Colonic mucosa (tissue), 4 donors: ENCODE measurements around the gene CERS6. TPM values are rescaled to one million over a fixed set of nuclear protein-coding genes. Genes with fewer than 3 reads are reported as not detected.

Experiments used
- DNase-seq: peaks from one replicate; pipeline ENCODE4 v3.0.0-alpha.2; 2020
- H3K27ac ChIP-seq: fragments of 200-600 bp; one replicate; pipeline ENCODE4 v1.8.0; 2021
- H3K27me3 ChIP-seq: fragments of 200-600 bp; one replicate; pipeline ENCODE4 v1.8.0; 2021
- H3K36me3 ChIP-seq: fragments of 200-600 bp; one replicate; pipeline ENCODE4 v1.8.0; 2021
- H3K4me1 ChIP-seq: fragments of 200-600 bp; one replicate; pipeline ENCODE4 v1.8.0; 2021; ENCODE audit warnings: mild to moderate bottlenecking
- H3K4me3 ChIP-seq: fragments of 200-600 bp; one replicate; pipeline ENCODE4 v1.8.0; 2021
- H3K9ac ChIP-seq, 2 donors: one replicate each; pipeline ENCODE4 v1.7.0; 2013; ENCODE audit warnings: control low read depth in 2 of 2, low read depth in 2 of 2, low read length in 2 of 2
- H3K9me3 ChIP-seq: fragments of 200-600 bp; one replicate; pipeline ENCODE4 v1.8.0; 2021
- CTCF ChIP-seq: fragments of 200-600 bp; IDR thresholded peaks from one replicate; pipeline ENCODE4 v1.8.0; 2022; ENCODE audit warnings: antibody characterized with exemption, mild to moderate bottlenecking
- intact Hi-C: fragments of 100-400 bp; cut with DNase I; formaldehyde crosslinking; loops from one replicate; pipeline ENCODE4 v1.14.1; 2022
- total RNA-seq, 2 donors: library from RNA; stranded (reverse); fragmentation: NEBNext Ultra II Directional in 1 of 2; extraction: Animal tissue kit (Norgen Biotek cat#: 25700) in 1 of 2; gene quantifications; one replicate each; pipeline ENCODE4 v1.2.1, GENCODE V29; 2021
- donor health status: healthy.
- donor health status: DM: no; HTN: no; CAD: no.
- donor health status: DM: no; HTN: no; CAD: no.

CERS6 gene
- total RNA-seq, 2 donors from 2014 or later, result 56.7 to 75.9 TPM

DNA sequence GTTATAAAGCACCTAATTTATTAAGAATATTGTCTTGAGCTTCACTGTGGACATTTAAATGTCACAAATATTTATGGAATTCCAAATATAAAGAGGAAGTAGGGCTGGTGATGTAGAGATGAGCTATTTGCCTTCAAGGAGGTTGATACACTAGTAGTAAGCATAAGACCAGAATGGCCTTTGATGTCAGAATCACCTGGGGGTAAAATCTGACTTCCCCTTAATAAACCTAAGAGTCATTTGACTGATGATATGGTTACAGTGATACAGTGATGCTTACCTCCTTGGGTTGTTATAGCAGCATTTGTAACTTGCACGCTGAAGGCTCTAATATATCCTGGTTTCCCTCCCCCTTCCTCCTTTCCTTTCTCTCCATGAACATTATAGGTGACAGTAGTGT, 143.7 kb downstream of the CERS6 start:
- intact Hi-C loops, result no loop called here
- Histone ChIP-seq H3K27me3 (no peaks in the 10 kb centered on the region), H3K9ac (no peak overlapping the region), H3K9me3 (no peaks in the 10 kb centered on the region), H3K27ac (no peak overlapping the region), H3K36me3 (no peaks in the 10 kb centered on the region), H3K4me1 (peaks cover 6% of the 10 kb centered on the region), H3K4me3 (no peak overlapping the region)
- TF ChIP-seq CTCF, result no peak
- no peak for DNase-seq

DNA sequence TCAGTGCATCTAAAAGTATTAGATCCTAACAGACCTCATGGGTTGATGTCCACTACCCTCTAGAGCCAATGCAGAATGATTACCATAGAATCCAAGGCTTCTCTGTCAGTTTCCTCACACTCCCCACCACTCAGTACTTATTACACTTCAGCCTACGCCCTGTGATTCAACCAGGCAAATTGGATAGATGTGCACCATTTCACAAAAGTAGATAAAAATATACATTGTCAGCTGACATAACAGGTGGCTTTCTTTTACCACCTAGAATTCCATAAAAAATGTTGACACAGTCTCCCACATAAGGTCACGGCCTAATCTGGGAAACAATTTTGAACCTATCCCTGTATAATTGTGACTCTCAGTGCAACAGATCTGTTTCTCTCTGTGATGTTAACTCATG, 144.9 kb downstream of the CERS6 start:
- TF ChIP-seq CTCF, result no peak
- H3K4me1 ChIP-seq, result peaks cover 6% of the 10 kb centered on the region
- no peaks in the 10 kb centered on the region for H3K9me3 ChIP-seq
- H3K36me3 ChIP-seq, result no peaks in the 10 kb centered on the region
- intact Hi-C loops, result no loop called here
- H3K9ac ChIP-seq, result no peak overlapping the region
- peak overlapping the region; percentile 5 for H3K27ac ChIP-seq
- H3K27me3 ChIP-seq, result no peaks in the 10 kb centered on the region
- DNase-seq, result no peak
- H3K4me3 ChIP-seq, result no peak overlapping the region

DNA sequence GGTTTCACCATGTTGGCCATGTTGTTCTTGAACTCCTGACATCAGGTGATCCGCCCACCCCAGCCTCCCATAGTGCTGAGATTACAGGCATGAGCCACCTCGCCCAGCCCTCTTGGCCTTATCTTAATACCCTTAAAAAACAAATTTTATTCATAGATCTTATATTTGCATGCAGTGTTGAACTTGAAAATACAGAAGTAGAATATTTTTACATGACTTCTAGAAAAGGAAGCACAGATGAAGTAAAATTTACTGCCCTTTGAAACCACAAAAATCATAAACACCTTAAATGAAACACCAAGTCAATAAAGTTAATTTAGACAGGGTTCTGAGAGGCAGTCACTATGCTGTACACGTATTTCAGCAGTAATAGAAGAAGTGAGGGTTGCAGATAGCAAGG, 145.7 kb downstream of the CERS6 start:
- no peak for TF ChIP-seq CTCF
- no peaks in the 10 kb centered on the region for H3K36me3 ChIP-seq
- H3K27ac ChIP-seq, result peak overlapping the region; percentile 5
- DNase-seq, result no peak
- no peaks in the 10 kb centered on the region for H3K27me3 ChIP-seq
- H3K4me3 ChIP-seq, result no peak overlapping the region
- no peak overlapping the region for H3K9ac ChIP-seq
- intact Hi-C loops, result no loop called here
- no peaks in the 10 kb centered on the region for H3K9me3 ChIP-seq
- H3K4me1 ChIP-seq, result peaks cover 6% of the 10 kb centered on the region

GRCh38 chr2:168602379-168602778, 146.3 kb downstream of the CERS6 start:
- DNase-seq, result no peak
- Histone ChIP-seq H3K4me3 (no peak overlapping the region), H3K9ac (no peak overlapping the region), H3K9me3 (no peaks in the 10 kb centered on the region), H3K36me3 (no peaks in the 10 kb centered on the region), H3K4me1 (peaks cover 6% of the 10 kb centered on the region), H3K27me3 (no peaks in the 10 kb centered on the region), H3K27ac (no peak overlapping the region)
- intact Hi-C loops, result no loop called here
- TF ChIP-seq CTCF, result no peak

DNA sequence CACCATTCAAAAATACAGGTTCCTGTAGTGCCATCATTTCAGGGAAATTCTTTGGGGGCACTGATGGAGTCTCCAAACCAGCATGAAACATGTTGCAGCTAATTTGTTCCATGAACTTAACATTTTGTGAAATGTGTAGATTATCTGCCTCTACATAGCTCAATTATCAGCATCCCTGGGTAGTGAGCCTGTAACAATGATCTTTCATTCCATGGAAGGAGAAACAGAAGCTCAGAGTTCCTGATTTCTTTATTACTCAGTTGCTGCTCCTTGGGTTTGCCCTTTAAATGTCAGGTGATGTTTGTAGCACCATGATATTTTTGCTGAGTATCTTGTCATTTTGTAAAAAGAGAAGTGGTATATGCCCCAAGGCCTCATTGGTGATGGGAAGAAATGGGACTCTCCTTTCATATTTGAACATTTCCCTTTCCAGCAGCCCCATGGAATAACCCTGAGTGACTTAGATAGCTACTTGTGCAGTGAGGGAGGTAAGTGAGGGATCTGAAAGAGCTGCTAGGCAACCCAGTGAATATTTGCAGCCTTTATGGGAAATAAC, 146.9 kb downstream of the CERS6 start:
- H3K27me3 ChIP-seq, result no peaks in the 10 kb centered on the region
- intact Hi-C loops, result no loop called here
- H3K4me3 ChIP-seq, result no peak overlapping the region
- TF ChIP-seq CTCF, result no peak
- H3K36me3 ChIP-seq, result no peaks in the 10 kb centered on the region
- peaks cover 6% of the 10 kb centered on the region for H3K4me1 ChIP-seq
- H3K9me3 ChIP-seq, result no peaks in the 10 kb centered on the region
- DNase-seq, result no peak
- no peak overlapping the region for H3K27ac ChIP-seq
- H3K9ac ChIP-seq, result no peak overlapping the region
